ENCODE results near the gene MRPL36.
"Not testable (repeated sequence)": the region's sequence is repeated elsewhere in the genome, so short reads cannot be mapped to it uniquely, and the experiment has no call there.

MRPL36 gene

DNA sequence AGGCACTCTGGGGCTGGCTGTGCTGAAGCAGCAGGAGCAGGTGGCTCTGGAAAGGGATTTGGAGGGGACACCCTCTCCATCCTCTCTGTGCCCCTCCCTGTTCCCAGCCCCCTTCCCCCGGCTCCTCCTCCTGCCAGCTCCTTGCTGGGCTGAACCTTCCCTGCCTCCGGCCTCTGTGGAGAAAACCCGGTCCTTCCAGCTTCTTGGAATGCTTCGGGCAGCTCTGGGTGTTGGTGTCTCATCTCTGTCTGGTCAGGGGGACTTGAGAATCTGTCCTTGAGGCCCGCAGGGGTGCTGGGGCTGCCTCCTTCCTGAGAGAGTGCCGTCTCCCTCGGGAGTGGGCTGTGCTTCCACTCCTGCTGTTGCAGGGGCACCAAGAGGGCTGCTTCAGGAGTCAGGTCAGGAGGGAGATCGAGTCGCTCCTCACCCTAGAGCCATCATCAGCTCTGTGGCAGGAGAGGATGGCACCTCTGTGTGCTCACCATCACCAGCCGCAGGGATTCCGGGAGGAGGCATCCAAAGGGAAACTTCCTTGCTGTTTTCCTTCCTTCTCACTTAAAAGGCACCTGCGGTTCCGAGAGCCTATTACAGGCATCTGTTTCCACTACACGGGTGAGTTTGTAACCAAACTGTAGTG is 32.2 kb upstream of the MRPL36 start:
- DNase-seq: no peak

DNA sequence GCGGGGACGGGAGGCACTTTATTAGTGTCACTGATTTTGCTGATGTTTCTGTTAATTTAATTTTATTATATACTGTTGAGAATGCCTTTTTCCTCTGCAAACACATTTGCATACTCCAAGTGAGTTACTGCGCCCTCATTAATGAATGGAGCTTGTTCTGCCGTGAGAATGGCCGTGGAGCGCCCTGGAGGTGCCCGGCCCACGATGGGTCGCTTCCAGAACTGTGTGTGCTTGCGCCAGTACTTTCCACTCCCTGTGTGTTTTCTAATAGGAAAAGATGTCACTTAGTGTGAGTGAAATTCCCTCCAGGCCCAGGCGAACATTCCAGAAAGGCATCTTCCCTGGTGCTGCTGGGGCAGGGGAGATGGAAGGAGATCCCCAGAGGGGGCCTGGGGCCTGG is 31.6 kb upstream of the MRPL36 start:
- DNase-seq: no peak

DNA sequence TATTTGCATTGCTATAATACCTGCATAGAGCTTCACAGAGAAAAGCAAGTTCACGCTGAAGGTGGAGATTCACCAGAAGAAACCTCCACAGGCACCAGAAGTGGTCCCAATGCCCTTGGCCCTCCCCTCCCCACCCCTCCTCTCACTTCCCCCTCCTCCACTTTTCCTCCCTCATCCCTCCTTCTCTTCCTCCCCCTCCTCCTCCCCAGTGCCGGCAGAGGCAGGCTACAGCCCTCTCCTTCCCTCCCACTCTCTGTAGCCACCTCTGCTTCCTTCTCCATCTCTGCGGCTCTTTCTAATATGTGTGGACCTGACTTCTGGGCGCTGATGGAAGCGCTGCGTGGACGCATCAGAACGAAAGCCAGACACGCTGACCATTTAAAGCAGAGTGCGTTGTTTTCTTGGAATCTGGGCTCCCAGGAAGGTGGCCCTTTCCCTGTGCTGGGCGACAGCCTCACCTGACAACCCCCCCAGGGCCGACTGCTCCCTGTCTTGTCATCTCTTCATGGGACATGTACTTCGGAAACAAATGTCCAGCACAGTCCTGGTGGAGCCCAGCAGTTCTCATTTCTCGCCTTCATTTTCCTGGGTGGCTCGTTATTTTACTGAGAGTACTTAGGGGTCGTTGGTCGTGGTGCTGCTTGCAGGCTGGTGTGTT is 31.1 kb upstream of the MRPL36 start:
- DNase-seq: no peak

DNA sequence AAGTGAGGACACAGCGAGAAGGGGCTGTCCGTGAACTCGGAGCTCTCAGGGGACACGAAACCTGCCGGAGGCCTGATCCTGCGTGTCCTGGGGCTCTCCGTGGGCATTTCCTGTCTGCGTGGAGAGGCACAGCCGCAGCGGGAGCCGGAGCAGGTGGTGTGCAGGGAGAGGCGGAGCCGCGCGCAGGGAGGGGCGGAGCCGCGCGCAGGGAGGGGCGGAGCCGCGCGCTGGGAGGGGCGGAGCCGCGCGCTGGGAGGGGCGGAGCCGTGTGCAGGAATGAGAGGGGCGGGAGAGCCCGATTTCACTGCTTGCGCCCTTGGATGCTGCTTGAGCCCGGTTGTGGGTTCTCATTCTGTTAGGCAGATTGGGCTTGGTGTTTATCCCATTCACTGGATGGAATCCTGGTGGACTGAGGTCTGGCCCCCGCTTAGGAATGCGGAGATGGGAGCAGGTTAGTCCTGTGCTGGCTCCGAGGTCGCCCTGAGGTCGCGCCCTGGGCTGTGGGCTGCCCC is 28.3 kb upstream of the MRPL36 start:
- peak; percentile 20 for DNase-seq

DNA sequence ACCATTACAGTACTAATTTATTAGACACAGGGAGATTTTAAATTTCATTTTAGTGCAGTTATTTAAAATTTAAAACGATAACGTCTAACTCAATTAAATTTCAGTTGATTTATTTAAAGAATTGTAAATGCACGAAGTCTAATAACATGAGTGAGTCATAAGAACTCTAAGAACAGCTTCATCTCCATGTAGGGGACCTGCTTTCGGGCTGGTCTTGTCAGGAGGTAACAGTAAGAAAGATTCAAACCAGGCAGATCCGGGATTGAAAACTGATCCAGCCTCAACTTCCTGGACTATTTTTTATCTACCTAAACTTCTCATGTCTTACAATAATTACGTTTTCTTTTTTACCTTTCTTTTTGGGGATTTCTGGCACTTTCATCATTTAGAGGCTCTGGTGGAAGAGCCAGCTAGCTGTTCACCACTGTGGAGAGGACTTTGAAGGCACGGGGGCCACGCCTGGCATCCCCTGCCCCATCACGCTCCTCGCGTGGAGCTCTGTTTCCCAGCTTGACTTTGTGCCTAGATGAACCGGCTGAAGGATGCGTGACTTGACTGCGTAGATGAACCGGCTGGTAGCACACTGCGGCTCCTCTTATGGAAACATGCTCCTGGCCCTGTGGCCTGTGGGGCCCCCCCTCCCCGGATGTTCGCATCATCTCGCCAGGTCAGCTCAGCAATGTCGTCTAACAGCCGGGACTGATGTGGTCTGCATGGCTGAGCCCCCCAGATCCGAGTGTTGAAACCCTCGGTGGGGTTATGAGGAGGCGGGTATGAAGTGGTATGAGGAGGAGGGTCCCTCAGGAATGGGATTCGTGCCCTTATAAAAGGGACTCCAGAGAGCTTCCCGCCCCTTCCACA is 27.6 kb upstream of the MRPL36 start:
- DNase-seq: no peak

DNA sequence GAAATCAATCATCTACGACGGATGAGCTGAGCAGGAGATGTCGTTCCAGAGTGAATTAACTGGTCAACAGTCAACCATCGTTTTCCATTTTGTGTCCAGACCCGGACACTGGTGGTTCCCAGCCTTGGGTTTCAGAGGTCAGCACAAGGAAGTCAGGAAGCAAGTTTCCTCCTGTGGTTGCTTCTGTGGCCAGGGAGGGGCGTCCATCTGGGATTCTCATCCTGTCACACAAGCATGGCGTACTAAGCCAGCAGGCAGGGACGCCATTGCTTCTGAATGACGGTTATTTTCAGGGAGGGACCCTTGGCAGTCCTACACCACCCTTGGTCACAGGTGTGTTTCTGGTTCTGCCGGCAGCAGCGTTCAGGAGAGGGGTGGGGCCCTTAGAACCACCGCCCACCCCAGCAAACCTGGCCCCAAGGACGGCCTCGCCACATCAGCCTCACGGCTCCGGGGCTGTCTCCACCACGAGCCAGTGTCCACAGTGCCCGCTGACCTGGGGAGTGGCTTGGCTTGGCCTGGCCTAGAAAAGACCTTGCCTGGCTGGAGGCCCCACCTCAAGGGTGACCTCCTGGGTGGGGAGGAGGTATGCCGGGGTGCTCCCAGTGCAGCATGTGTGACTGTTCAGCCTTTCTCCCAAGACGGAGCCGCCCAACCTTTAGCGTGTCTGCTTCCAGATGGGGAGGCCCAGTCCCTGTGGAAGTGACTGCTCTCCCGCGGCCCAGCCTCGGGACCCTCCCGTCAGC is 26.8 kb upstream of the MRPL36 start:
- DNase-seq: no peak

DNA sequence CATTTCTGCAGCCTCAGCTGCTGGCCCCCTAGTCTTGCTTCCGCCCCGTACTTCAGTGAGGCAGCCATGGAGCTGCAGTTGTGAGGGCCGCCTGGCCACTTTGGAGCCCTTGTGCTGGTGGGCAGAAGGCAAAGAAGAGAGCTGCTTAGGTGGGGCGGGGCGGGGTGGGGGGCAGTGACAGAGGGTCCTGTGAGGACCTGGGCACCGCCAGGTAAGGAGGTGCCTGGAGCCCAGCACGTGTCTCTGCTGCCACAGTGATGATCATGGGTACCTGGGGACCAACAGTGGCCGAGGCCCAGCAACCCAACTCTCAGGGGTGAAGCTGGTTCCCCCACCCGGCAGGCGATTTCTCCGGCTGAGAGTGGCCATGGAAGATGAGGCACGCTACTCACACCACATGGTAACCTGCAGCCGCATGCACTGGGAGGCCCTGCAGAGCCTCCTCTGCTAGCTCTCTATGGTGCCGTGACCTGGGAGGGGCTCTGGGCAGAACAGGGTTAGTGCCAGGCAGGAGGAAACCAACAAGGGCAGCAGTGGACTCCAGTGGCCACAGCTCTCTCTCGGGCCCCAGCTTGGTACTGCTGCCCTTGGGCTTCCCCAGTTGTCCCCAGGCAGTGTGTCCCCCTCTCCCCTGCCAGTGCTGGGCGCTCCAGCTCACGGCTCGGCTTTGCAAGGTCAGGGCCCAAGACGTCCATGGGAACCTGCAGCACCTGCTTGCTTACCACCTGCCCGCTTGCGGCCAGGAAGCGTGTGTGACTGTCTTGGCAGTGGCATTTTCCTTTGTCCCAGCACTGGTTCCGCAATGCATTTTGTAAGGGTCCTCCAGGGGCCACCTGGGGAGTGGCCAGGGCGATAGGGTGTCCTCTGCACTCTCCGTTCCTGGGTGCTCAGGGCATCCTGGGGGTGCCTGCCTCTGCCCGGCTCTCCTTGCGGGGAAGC is 25.5 kb upstream of the MRPL36 start:
- DNase-seq: no peak

DNA sequence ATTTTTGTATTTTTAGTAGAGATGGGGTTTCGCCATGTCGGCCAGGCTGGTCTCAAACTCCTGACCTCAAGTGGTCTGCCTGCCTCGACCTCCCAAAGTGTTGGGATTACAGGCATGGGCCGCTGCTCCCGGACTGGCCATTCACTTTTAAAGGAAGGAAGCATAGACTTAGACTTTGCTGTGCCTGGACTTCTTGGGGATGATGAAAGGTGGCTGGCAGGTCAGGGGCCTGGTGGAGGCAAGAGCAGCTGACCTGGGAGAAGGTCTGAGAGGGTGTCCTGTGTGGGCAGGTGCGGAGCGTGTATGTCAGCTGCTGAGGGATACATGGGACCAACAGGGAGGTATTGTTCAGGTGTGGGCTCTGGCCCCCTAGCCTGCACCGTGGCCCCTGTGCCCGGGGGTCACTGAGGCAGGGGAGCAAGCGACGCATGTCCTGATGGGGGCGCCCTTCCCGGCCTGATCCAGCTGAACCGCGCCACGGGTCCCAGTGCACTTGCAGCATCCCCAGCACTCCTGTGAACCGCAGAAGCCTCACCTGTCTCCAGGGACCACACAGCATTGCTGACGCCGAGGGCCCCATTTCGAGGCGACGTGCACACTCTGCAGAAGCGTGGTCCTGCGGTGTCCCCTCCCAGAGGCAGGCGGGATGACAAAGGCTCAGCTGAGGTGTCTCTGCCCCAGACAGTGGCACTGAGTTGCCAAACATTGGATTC is 24.6 kb upstream of the MRPL36 start:
- DNase-seq: no peak

DNA sequence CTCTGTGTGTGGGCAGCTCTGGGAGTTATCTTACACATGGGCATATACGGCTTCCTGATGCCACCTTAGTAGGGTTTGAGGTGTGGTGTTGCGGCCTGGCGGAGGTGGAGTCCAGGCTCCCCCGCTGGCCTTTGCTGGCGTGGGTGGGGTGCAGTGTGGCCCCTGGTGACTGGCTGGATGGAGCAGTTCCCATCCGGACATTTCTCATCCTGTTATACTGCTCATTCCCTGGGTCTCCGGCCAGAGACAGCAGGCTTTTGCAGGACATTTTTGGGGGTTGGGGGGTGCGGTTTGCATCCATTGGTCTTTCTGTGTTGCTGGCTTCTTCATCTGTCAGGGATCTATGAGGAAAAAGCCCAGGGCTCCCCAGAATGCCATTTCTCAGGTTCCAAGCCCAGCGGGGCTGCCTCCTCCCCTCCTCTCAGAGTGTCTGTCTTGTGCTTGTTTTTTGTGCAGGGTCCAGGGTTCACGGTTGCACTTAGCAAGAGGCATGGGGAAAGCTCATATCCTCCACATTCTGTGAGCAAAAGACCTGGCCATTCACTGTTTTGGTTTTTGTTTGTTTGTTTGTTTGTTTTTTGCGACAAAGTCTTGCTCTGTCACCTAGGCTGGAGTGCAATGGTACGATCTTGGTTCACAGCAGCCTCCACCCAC is 23.9 kb upstream of the MRPL36 start:
- no peak for DNase-seq

DNA sequence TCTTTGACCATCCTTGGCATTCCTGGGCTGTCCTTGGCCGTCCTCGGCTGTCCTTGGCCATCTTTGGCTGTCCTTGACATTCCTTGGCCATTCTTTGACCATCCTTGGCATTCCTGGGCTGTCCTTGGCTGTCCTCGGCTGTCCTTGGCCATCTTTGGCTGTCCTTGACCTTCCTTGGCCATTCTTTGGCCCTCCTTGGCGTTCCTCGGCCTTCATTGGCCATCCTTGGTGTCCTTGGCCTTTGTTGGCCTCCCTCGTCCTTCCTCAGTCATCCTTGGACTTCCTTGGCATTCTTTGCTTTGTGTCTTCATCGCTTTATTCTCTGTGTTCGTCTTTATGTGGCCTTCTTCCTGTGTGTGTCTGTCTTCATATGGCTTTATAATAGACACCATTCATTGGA is 22.2 kb upstream of the MRPL36 start:
- DNase-seq: no peak

DNA sequence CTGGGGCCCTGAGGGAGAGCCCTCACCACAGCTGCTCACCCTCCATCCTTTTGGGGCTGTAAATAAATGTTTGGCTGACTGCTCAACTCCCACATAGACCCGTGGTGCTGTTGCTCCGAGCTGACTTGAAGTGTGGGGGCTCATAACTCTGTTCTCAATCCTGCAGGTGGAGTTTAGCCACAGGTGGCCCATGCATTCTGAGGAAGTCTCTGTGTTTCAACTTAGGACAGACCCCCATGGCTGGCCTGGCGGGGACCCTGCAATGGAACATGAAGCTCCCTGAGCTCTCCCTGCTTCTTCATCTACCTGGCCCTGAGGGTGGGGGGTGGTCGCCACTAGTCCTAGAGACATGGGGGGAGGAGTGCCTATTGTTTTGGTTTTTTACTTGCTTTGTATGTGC is 21.3 kb upstream of the MRPL36 start:
- DNase-seq: no peak

DNA sequence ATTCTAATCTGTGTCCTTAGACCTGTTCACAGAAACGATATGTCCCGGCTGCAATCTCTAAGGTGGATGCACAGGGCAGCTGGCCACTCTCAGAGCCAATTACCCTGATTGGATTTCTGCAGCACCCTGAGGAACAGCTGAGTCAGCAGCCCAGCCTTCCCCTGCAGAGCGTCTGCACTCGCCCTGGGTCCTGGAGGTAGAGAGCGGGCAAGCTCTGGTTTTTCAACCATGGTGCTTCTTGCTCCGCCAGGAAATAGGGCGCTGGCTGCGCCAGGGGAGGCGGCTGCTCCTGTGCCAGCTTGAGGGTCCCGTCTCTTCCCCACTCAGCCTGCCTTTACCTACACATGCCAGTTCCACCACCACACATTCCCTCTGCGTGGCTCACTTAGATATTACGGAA is 20.7 kb upstream of the MRPL36 start:
- no peak for DNase-seq

DNA sequence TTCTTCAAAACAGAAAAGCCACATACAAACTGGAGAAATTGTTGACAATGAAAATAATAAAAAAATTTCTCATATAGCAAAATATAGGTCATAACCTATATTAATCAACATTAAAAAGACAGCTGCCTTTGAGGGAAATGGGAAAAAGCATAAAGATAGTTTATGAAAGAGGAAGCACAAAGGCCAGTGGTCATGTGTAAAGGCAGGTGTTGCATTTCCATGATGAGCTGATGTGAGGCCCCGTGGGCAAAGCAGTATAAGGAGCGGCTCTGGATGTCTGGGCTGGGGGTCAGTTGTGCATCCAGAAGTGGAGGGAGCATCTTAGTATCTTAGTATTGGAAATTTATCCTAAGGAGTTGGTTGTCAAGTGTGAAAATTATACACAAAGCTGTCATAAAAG is 19.8 kb upstream of the MRPL36 start:
- no peak for DNase-seq

DNA sequence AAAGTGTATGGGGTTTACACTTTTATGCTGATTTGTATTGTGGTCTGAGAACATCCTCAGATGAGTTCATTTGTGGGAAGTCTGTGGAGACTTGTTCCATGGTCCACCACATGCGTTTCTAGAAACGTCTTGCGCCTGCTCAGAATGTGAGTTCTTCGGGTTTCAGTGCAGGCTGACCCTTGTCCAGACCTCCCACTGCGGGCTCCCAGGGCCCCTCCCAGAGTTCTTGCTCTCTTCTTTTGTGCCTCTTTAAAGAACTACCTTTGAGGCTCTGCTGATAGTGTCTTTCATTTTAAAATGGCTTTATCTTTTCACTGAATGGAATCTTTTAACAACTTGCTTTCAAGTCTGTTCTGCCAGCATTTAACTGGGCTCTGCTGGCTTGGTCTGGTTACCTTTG is 19.1 kb upstream of the MRPL36 start:
- no peak for DNase-seq

DNA sequence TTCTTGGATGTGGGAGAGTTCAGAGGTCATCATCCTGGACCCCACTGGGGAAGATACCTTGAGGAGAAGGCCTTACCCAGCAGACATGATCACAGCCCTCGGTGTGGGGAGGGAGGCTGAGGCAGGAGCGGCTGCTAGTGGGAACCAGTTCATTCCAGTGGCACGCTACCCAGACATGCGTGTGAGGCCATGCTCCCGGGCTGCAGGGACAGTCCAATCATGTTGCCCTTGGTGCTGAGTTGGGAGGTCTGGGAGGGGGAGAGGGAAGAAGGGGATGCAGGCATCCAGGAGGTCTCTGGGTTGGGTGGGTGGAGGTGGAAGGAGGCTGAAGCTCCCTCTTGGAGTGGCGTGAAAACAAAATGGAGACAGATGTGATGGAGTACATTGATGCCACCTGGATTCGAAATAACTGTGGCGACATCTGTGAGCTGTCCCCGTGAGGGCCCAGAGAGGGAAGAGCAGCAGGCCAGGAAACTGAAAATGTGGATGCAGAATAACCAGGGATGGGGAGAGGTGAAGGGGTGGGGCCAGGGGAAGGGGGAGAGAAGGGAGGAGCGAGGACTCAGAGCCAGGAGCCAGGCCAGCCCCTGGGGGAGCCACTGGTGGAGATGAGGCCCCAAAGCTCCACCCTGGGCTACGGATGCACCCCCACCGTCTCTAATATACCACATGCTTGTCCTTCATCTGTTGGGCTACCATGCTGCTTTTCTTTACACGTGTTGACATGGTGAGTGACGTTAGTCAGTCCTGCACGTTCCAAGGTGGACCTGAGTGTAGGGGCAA is 17.8 kb upstream of the MRPL36 start:
- no peak for DNase-seq

DNA sequence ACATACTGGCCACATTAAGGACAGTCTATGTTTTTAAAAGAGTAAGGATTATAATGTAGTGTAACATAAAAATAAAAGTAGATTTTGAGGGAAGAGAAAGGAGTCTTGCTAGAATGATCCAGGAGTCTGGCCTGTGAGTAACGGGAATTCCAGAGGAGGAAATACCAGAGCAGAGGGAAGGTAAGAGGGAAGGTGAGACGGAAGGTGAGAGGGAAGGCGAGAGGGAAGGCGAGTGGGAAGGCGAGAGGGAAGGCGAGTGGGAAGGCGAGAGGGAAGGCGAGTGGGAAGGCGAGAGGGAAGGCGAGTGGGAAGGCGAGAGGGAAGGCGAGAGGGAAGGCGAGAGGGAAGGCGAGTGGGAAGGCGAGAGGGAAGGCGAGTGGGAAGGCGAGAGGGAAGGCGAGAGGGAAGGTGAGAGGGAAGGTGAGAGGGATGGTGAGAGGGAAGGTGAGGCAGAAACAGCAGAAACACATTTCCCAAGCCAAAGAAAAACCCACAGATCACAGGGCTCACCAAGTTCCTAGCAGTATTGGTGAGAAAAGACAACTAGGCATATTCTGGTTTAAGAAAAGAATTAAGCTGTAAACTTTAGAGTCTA is 17.0 kb upstream of the MRPL36 start:
- DNase-seq: not testable (repeated sequence)

DNA sequence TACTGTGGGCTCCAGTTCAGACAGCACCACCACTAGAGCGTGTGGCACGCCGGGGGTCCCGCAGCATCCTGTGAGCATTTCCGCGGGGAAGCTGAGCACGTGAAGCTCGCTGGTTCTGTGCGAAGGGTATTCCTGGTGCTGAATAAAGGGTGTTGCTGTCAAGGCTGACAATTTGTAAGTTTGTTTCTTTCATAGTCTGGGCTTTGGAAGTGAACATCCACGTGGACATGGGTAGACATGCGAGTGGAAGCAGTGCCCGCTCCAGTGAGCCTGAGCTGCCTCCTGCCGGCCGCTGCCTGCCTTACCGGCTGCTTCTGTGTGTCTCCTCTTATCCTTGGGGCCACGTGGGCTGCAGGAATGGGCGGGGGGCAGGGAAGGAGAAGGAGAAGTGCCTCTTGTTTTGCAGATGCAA is 16.2 kb upstream of the MRPL36 start:
- DNase-seq: no peak

DNA sequence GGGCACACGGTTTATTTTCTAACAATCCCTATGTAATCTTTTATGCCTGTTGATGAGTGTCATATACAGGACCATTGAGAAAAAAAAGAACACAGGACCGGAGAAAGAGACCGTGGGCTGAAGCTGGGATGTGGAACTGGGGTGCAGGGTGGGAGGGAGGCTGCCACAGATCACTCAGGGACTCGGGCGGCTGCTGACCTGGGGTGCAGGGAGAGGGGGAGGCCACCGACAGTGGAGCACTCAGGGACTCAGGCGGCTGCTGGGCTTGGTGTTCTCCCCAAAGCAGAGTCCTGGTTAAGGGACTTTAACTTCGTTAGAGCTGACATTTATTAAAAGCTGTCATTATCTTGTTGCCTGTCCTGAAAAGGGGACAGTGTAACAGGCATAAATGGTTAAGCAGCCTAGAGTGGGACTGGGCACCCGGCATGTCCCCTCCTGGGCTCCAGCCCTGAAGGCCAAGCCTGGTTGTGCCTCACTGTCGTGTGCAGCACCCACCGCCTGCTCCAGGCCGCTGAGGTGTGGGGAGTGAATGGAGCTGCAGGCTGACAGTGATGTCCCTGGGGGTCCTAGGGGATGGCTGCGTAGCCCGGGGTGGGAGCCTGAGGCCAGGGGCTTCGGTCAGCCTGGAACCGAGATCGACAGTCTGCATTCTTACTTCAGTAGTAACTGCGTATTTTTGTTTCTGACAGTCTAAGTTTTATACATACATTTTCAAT is 15.6 kb upstream of the MRPL36 start:
- no peak for DNase-seq
